WTC11 (cell line): Measurements from ENCODE around the gene NDUFAF4. TPM values are rescaled to one million over a fixed set of nuclear protein-coding genes. Genes with fewer than 3 reads are reported as not detected.

Experiments
- ATAC-seq: fragments of 200-7000 bp; cut with Tn5 transposase; 2 replicates; pipeline ENCODE4 v1.10.0; 2021; ENCODE audit warnings: mild to moderate bottlenecking, moderate library complexity
- CTCF ChIA-PET: fragments of 300-600 bp; sonication (Branson Sonifier 250); formaldehyde crosslinking; loops from one replicate; lab custom pipeline; 2021; ENCODE audit warnings: antibody characterized with exemption; lab: Charles Lee
- POLR2A ChIA-PET: fragments of 350-600 bp; sonication (Branson Sonifier 250); formaldehyde crosslinking; loops from one replicate; lab custom pipeline; 2021; ENCODE audit warnings: antibody characterized with exemption; lab: Charles Lee
- DNase-seq: peaks from one replicate; pipeline ENCODE4 v3.0.0; 2021; ENCODE audit warnings: low spot score
- H3K27ac Mint-ChIP-seq: 2 replicates; pipeline ENCODE4 v1.8.0; 2021; ENCODE audit warnings: mixed read lengths
- H3K27me3 Mint-ChIP-seq: 2 replicates; pipeline ENCODE4 v1.8.0; 2021; ENCODE audit warnings: low read depth, mild to moderate bottlenecking, moderate library complexity, mixed read lengths
- H3K36me3 Mint-ChIP-seq: 2 replicates; pipeline ENCODE4 v1.8.0; 2021; ENCODE audit warnings: mixed read lengths
- H3K4me1 Mint-ChIP-seq: 2 replicates; pipeline ENCODE4 v1.8.0; 2022; ENCODE audit warnings: mixed read lengths
- H3K4me3 Mint-ChIP-seq: 2 replicates; pipeline ENCODE4 v1.8.0; 2021; ENCODE audit warnings: mild to moderate bottlenecking, moderate library complexity, mixed read lengths
- H3K9me3 Mint-ChIP-seq: 2 replicates; pipeline ENCODE4 v1.8.0; 2021; ENCODE audit warnings: mixed read lengths
- AR ChIP-seq: fragments of 250-450 bp; sonication (Bioruptor Pico); IDR thresholded peaks from 2 replicates; pipeline ENCODE4 v1.9.0; 2021; ENCODE audit warnings: mild to moderate bottlenecking
- CDX4 ChIP-seq: fragments of 250-450 bp; sonication (Bioruptor Pico); IDR thresholded peaks from 2 replicates; pipeline ENCODE4 v1.9.0; 2021; ENCODE audit warnings: moderate library complexity, mild to moderate bottlenecking, inconsistent platforms, borderline replicate concordance
- E2F4 ChIP-seq: sonication (generic); formaldehyde crosslinking; IDR thresholded peaks from 2 replicates; pipeline ENCODE4 v1.8.1; 2022; ENCODE audit warnings: low read depth, mild to moderate bottlenecking, moderate library complexity, missing genetic modification reagents, borderline replicate concordance
- E2F5 ChIP-seq: sonication (generic); formaldehyde crosslinking; IDR thresholded peaks from 2 replicates; pipeline ENCODE4 v1.8.1; 2022; ENCODE audit warnings: mild to moderate bottlenecking, moderate library complexity, missing genetic modification reagents
- ERG ChIP-seq: fragments of 250-450 bp; sonication (Bioruptor Pico); IDR thresholded peaks from 2 replicates; pipeline ENCODE4 v1.8.0; 2021; ENCODE audit warnings: mild to moderate bottlenecking
- HMGXB4 ChIP-seq: sonication (generic); formaldehyde crosslinking; IDR thresholded peaks from 2 replicates; pipeline ENCODE4 v1.8.1; 2023; ENCODE audit warnings: mild to moderate bottlenecking, moderate library complexity, missing genetic modification reagents
- PREB ChIP-seq: sonication (generic); formaldehyde crosslinking; IDR thresholded peaks from 2 replicates; pipeline ENCODE4 v1.8.1; 2022; ENCODE audit warnings: mild to moderate bottlenecking, missing genetic modification reagents, moderate library complexity, borderline replicate concordance
- SMAD4 ChIP-seq: sonication (generic); formaldehyde crosslinking; IDR thresholded peaks from 2 replicates; pipeline ENCODE4 v1.8.0; 2022; ENCODE audit warnings: mild to moderate bottlenecking, missing genetic modification reagents
- SP1 ChIP-seq: sonication (generic); formaldehyde crosslinking; conservative IDR thresholded peaks from 2 replicates; pipeline ENCODE4 v1.8.1; 2022; ENCODE audit warnings: missing genetic modification reagents
- STAT6 ChIP-seq: sonication (generic); formaldehyde crosslinking; conservative IDR thresholded peaks from 2 replicates; pipeline ENCODE4 v1.8.1; 2023; ENCODE audit warnings: mild to moderate bottlenecking, low read depth, missing genetic modification reagents, moderate library complexity
- TCF7 ChIP-seq: sonication (generic); formaldehyde crosslinking; IDR thresholded peaks from 2 replicates; pipeline ENCODE4 v1.8.0; 2022; ENCODE audit warnings: mild to moderate bottlenecking, low read depth, missing genetic modification reagents, moderate library complexity
- ZMAT4 ChIP-seq: fragments of 250-450 bp; sonication (Bioruptor Pico); IDR thresholded peaks from 2 replicates; pipeline ENCODE4 v1.9.0; 2021; ENCODE audit warnings: mild to moderate bottlenecking
- ZNF281 ChIP-seq: sonication (generic); formaldehyde crosslinking; IDR thresholded peaks from 2 replicates; pipeline ENCODE4 v1.8.0; 2023; ENCODE audit warnings: mild to moderate bottlenecking, missing genetic modification reagents
- ZNF416 ChIP-seq: fragments of 250-450 bp; sonication (Bioruptor Pico); IDR thresholded peaks from 2 replicates; pipeline ENCODE4 v1.9.0; 2021; ENCODE audit warnings: mild to moderate bottlenecking, inconsistent platforms
- ZNF512 ChIP-seq: sonication (generic); formaldehyde crosslinking; IDR thresholded peaks from 2 replicates; pipeline ENCODE4 v1.8.1; 2022; ENCODE audit warnings: missing genetic modification reagents, borderline replicate concordance
- total RNA-seq: library from RNA; stranded (reverse); gene quantifications from 3 replicates; pipeline ENCODE4 v1.2.3, GENCODE V29; 2021

Gene NDUFAF4
- total RNA-seq, 1 experiment from 2014 or later: 75.8 TPM

GRCh38 chr6:96852605-96853004 lies 45.1 kb downstream of the NDUFAF4 start (continued):
- TF ChIP-seq ERG (CRISPR knock-in tag) (no peak), ZNF416 (CRISPR knock-in tag) (no peak), ZNF281 (no peak), TCF7 (no peak)

GRCh38 chr6:96851858-96852257 lies 45.8 kb downstream of the NDUFAF4 start:
- H3K27me3 Mint-ChIP-seq: peaks cover 4% of the 10 kb centered on the region; the same call in 1 of the 2 replicates
- no peak for DNase-seq
- peaks cover 27% of the 10 kb centered on the region for H3K9me3 Mint-ChIP-seq
- no peak for ATAC-seq
- ChIA-PET CTCF (no interaction called here), POLR2A (no interaction called here)
- no peaks in the 10 kb centered on the region for H3K36me3 Mint-ChIP-seq
- no peak overlapping the region for H3K4me3 Mint-ChIP-seq
- 0 out of 2 replicates have a peak, but pooled peaks cover 2% of the 10 kb centered on the region for H3K4me1 Mint-ChIP-seq
- no peak overlapping the region for H3K27ac Mint-ChIP-seq
- TF ChIP-seq STAT6 (CRISPR knock-in tag) (no peak), AR (CRISPR knock-in tag) (no peak), E2F5 (CRISPR knock-in tag) (no peak), PREB (CRISPR knock-in tag) (no peak), ZMAT4 (CRISPR knock-in tag) (no peak), HMGXB4 (no peak), CDX4 (CRISPR knock-in tag) (no peak), SP1 (CRISPR knock-in tag) (no peak), ZNF512 (CRISPR knock-in tag) (no peak), E2F4 (CRISPR knock-in tag) (no peak), SMAD4 (CRISPR knock-in tag) (no peak)
